NOMO-1 treated with dmso at 0.1 percent for 144 hours (cell line): ENCODE results near the gene NME4.

Source experiments
- DNase-seq: peaks from one replicate; lab custom pipeline; 2025; ENCODE audit not compliant: unreplicated experiment; lab: John Stamatoyannopoulos, UW

Gene NME4

DNA sequence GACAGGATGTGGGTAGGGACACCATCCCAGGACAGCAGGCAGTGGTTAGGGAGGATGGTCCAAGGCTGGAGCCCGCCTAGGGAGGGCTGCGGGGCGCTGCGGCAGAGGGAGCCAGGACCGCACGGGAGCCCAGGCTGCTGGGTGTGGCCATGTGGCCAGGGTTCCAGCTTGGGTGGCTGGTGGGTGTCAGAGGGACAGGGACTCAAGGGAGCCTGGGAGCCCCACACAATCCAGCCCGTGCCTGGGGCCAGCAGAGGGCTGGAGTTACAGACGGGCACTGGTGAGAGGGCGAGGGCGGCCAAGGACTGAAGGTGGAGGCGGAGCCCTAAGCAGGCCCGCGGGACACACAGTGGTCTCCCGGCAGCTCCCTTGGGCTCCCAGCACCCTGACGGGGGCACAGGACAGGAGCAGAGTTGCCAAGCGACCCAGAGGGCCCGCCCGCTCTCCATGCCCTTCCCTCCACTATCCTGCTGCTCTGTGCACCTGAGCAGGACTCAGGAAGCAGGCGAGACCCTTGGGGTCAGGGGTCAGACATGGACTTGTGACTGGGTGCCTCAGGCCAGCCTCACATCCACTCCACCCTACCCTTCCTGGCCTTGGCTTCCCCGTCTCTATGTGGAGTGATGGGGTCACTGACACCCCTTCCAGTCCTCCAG, 33.8 kb upstream of the NME4 start:
- no peak for DNase-seq

GRCh38 chr16:363766-364490, 33.1 kb upstream of the NME4 start:
- no peak for DNase-seq

GRCh38 chr16:364595-365491, 32.2 kb upstream of the NME4 start:
- no peak for DNase-seq

DNA sequence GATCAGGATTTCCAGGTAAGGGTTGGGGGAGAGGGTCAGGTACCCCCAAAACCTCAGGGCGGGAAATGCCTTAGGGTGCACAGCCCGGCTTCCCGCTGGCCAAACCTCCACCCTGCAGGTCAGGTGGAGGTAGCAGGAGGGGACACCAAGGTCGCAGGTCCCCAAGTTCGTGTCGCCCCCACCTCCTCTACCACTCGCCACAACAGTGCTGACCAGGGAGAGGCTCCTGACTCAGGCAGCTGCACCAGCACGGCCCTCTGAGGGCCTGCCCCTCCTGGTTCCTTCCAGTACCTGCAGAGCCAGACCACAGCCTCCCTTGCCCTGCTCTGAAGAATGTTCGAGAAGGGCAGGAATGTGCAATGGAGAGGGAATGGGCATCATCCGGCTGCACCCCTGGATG, 30.5 kb upstream of the NME4 start:
- no peak for DNase-seq

DNA sequence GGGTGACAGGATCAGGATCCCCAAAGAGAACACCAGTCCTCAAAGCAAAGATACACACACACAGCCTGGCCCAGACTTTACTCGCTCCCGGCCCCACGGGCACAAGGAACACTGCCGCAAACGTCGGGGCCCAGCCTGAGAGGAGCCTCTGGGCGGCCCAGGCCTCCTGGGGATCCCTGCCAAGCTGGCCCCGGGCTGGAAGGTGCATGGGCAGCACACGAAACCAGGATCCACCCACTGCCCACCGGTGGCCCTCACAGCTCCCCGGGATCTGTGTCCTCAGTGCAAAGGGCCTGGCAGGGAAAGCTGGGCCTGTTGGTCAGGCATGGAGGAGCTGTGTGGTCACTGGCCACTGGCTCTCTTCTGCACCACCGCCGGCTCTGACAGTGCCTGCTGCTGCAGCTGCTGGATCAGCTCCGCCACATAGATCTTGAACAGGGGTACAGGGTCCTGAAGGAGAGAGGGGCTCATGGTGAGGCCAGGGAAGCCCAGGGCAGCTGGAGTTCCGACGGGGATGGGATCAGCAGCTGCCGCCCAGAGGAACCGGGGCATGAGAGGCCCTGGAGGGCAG, 29.6 kb upstream of the NME4 start:
- DNase-seq, result no peak

- no peak for DNase-seq
Observed at GRCh38 chr16:368388-369158, 28.4 kb upstream of the NME4 start.

DNA sequence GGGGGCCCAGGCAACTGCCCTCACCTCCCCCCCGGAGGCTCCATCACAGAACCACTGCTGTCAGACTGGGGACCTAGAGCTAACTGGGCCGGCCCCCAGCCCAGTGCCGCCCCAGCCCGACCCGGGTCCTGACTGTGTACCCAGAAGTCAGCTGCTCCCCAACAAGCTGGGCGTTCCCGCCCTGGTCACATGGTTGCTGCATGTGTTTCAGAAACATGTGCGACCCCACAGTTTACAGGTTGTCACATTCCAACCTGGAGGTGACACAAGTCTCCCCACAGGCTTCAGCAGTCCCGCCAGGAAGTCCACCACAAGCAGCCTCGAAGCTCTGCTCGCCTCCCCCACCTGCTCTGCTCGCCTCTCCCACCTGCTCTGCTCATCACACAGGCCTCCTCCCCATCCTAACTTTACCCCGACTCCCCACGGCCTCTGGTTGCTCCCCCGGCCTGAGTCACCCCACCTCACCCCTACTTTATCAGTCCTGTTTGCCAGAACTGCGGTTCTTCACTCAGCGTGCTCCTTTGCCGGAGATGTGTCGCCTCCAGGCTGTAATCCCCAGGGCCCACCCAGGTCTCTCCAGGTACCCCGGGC, 27.6 kb upstream of the NME4 start:
- no peak for DNase-seq

GRCh38 chr16:369866-370436, 27.0 kb upstream of the NME4 start:
- DNase-seq, result no peak

- peak; percentile 95 for DNase-seq
Observed at GRCh38 chr16:370443-370842, 26.6 kb upstream of the NME4 start, which contains the start of gene MRPL28. Gene MRPL28, minus strand, starts transcription at chr16:370538. Its CDS starts 320 bp downstream, at chr16:370218.

- DNase-seq, result no peak
Observed at GRCh38 chr16:370979-371514, 26.0 kb upstream of the NME4 start.

GRCh38 chr16:371515-372301, 25.3 kb upstream of the NME4 start:
- DNase-seq, result no peak

DNA sequence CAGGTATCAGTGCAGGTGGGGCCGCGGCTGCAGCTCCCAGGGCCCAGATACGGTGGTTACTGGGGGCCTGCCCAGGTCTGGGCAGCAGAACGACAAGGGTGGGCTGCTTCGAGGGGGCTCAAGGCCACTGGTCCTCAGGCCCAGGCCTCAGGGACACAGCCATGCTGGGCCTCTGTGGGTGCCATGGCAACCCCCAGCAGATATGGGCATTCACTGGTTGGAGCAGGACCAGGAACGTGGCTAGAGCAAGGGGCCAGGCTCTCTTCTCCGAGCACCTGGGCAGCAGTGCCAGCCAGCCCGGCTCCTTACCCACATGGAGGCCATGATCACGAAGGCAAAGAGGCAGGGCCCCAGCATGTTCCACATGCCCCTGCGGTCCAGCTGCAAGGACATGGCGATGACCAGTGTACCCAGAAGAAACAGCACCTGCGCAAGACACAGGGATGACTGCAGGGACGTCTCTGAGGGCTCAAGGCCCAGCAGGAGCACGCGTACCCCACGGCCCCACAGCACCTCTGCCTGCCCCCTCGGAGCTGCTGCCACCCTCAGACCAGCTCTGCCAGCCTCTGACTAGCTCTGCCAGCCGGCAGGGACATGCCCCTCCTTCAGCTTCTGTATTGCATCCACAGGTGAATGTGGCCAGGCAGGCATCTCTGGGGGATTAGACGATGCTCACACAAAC, 24.6 kb upstream of the NME4 start:
- DNase-seq, result no peak

GRCh38 chr16:373020-373598, 23.9 kb upstream of the NME4 start:
- DNase-seq, result no peak

DNA sequence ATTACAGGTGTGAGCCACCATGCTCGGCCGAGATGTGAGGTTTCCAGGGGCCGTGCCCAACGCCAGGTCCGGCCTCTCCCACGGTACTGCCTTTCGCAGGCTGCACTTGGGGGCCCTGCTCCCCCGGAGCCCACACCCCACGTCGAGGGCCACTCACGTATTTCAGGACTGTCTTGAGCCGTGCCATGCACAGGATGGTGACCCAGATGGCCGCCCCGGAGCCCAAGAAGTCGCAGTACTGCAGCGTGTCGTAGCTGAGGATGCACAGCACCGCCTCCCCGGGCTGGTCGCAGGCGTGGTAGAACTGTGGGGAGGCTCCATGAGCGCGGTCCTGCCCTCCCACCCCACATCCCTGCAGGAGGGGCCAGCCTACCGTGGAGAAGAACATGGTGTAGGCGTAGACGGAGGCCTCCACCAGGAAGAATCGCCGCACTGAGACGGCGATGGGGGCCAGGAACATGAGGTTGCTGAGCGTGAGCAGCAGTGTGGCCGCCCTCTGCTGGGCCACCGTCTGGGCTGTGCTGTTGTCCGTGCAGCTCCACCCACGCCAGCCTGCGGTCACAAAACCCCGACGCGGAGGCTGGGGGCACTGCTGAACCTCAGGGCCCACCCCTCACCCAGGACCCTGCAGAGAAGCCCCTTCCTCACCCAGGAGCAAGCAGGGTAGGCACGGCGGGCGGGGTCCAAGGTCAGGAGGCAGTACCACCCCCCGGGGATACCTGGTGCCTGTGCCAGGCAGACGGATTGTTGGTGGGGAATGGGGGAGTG, 23.0 kb upstream of the NME4 start:
- no peak for DNase-seq

DNA sequence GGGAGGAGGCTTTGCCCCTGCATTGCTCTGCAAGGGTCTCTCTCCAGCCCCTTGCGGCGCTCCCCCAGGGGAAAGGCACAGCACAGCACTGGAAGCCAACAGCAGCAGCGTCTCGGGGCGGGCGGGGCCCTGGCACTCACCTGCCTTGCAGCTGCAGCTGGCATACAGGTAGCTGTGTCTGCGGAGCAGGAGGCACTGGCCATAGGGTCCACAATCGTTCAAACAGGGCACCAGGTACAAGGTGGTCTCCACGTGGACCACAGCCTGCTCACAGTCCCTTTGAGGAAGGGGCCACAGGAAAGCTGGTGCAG, 22.4 kb upstream of the NME4 start:
- DNase-seq, result no peak

GRCh38 chr16:375212-375611, 21.8 kb upstream of the NME4 start:
- no peak for DNase-seq
